GM12892 (cell line): ENCODE data around the gene KREMEN1.

Experiments used
- POLR2A ChIP-seq: IDR thresholded peaks from 2 replicates; pipeline ENCODE4 v1.6.1; 2011; ENCODE audit warnings: low read depth, low read length, control low read depth
- POLR2AphosphoS5 ChIP-seq: IDR thresholded peaks from 2 replicates; pipeline ENCODE4 v1.6.1; 2011; ENCODE audit warnings: low read depth, low read length, control low read depth
- TAF1 ChIP-seq: IDR thresholded peaks from 2 replicates; pipeline ENCODE4 v1.6.1; 2011; ENCODE audit warnings: low read depth, mild to moderate bottlenecking, control low read depth, low read length, borderline replicate concordance

DNA sequence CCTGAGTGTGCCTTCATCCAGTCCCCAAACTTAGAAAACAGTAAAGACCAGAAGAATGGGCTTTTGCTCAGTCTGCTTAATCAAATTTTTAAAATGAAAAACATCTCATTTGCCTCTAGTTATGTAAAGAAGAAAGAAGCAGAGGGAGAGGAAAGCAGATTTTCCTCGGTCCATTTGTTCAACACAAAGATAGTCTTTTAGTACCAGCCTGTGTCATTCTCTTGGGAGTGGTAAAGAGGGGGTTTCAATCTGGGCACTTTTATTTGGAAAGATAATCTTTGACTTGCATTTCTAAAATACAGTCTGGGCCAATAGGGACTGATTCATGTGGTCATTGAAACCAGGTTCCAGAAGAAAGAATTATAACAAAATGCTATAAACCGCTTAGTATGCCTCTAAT lies 29.5 kb downstream of the KREMEN1 start:
- TF ChIP-seq TAF1: no peak
- TF ChIP-seq POLR2A: no peak
- no peak for TF ChIP-seq POLR2AphosphoS5
